Measurements from ENCODE around the gene PRKX. TPM values are rescaled to one million over a fixed set of nuclear protein-coding genes. Genes with fewer than 3 reads are reported as not detected.
"Not testable (repeated sequence)": the region's sequence is repeated elsewhere in the genome, so short reads cannot be mapped to it uniquely, and the experiment has no call there.

The PRKX gene
- total RNA-seq, 1 donor from 2014 or later, result 25.3 TPM

DNA sequence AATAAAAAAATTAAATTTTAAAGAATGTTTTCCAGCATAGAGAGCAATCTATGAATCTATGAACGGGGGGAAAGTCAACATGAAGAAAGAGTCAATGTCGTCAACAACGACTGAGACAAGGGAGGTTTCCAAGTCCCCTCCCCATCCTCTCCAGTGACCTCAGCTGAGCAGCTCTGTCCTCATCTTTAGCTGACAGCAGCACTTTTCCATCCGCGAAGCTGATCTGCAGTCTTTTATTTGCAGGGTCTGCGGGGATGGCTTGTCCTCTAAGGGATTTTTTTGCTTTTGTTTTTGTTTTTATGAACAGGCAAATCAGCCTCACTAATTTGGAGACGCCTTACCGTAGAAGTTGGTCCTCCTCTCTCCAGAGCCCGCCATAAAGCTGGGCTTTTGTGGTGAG, 46.5 kb downstream of the PRKX start:
- H3K27ac Mint-ChIP-seq (ENCODE audit: unreplicated experiment), result no peak overlapping the region
- peaks cover 12% of the 10 kb centered on the region for H3K36me3 Mint-ChIP-seq (ENCODE audit: low read depth, unreplicated experiment)
- no peaks in the 10 kb centered on the region for H3K4me1 Mint-ChIP-seq (ENCODE audit: unreplicated experiment)
- no peak for DNase-seq (ENCODE audit: low spot score)
- H3K9me3 Mint-ChIP-seq (ENCODE audit: unreplicated experiment), result no peaks in the 10 kb centered on the region
- TF ChIP-seq, protein P1, sequence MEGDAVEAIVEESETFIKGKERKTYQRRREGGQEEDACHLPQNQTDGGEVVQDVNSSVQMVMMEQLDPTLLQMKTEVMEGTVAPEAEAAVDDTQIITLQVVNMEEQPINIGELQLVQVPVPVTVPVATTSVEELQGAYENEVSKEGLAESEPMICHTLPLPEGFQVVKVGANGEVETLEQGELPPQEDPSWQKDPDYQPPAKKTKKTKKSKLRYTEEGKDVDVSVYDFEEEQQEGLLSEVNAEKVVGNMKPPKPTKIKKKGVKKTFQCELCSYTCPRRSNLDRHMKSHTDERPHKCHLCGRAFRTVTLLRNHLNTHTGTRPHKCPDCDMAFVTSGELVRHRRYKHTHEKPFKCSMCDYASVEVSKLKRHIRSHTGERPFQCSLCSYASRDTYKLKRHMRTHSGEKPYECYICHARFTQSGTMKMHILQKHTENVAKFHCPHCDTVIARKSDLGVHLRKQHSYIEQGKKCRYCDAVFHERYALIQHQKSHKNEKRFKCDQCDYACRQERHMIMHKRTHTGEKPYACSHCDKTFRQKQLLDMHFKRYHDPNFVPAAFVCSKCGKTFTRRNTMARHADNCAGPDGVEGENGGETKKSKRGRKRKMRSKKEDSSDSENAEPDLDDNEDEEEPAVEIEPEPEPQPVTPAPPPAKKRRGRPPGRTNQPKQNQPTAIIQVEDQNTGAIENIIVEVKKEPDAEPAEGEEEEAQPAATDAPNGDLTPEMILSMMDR (IDR thresholded peaks at IDR 0.05; ENCODE audit: unreplicated experiment), result no peak
- H3K27me3 Mint-ChIP-seq (ENCODE audit: unreplicated experiment), result peaks cover 2% of the 10 kb centered on the region
- no peak overlapping the region for H3K4me3 Mint-ChIP-seq (ENCODE audit: unreplicated experiment)

DNA sequence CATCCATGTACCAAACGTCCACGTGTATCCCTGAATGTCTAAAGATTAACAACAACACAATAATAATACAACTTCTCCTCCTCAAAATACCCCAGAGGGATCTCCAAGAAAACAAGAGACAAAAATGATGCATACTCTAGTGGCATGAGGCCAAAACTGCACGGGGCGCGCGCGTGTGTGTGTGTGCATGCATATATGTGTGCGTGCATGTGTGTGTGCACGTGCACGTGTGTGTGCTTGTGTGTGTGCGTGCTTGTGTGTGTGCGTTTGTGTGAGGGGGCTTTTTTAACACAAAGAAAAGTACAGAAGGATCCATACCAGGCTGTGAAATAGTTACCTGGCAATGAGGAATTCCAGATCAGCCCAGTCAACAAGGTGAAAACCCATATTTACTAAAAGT, 48.5 kb downstream of the PRKX start:
- H3K27ac Mint-ChIP-seq (ENCODE audit: unreplicated experiment), result no peak overlapping the region
- peaks cover 13% of the 10 kb centered on the region for H3K36me3 Mint-ChIP-seq (ENCODE audit: low read depth, unreplicated experiment)
- H3K4me1 Mint-ChIP-seq (ENCODE audit: unreplicated experiment), result no peaks in the 10 kb centered on the region
- no peak overlapping the region for H3K4me3 Mint-ChIP-seq (ENCODE audit: unreplicated experiment)
- no peaks in the 10 kb centered on the region for H3K9me3 Mint-ChIP-seq (ENCODE audit: unreplicated experiment)
- no peak for DNase-seq (ENCODE audit: low spot score)
- TF ChIP-seq, protein P1 (IDR thresholded peaks at IDR 0.05; ENCODE audit: unreplicated experiment), result no peak
- H3K27me3 Mint-ChIP-seq (ENCODE audit: unreplicated experiment), result peaks cover 2% of the 10 kb centered on the region

DNA sequence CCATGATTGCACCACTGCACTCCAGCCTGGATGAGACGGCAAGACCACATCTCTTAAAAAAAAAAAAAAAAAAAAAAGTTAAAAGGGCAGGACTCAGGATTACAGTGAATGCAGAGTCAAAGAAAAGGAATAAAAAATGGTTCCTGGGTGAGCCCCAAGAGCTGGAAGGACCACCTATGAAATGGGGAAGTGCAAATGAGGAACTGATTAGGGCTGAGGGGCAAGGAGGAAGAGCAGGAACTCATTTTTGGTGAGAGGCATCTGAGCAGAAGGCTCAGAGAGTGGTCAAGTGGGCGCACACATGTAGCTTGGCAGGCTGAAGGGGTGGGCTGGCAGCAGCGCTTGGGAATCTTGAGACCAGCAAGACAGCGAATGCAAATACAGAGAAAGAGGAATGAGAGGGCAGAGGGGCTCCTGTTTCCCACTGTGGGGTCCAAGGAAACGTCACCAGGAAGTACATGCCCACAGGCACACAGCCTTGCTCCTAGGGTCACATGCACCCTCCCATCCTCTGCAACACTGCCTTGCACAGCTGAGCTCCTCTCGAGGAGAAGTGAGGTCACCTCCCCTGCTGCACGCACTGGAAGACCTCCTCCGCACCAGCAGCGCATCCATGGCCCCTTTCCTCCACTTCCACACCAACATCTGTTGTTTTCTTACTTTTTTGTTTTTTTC, 49.7 kb downstream of the PRKX start:
- H3K4me3 Mint-ChIP-seq (ENCODE audit: unreplicated experiment); H3K27me3 Mint-ChIP-seq (ENCODE audit: unreplicated experiment); H3K4me1 Mint-ChIP-seq (ENCODE audit: unreplicated experiment); H3K36me3 Mint-ChIP-seq (ENCODE audit: low read depth, unreplicated experiment); H3K9me3 Mint-ChIP-seq (ENCODE audit: unreplicated experiment); H3K27ac Mint-ChIP-seq (ENCODE audit: unreplicated experiment); DNase-seq (ENCODE audit: low spot score): not testable (repeated sequence)

DNA sequence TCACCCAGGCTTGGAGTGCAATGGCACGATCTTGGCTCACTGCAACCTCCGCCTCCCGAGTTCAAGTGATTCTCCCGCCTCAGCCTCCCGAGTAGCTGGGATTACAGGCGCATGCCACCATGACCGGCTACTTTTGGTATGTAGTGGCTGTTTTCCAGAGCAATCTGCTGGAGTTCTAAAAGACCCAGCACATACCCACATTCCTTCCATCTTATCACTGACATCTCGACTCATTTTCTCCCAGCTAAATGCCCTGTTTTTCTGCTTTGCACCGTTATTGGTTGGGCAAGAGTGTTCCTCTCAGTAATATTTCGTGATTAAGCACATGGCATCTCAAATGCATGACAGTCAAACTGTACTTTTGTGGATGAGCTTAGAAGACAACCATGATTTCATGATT, 53.7 kb downstream of the PRKX start:
- no peaks in the 10 kb centered on the region for H3K4me1 Mint-ChIP-seq (ENCODE audit: unreplicated experiment)
- DNase-seq (ENCODE audit: low spot score), result no peak
- peaks cover 4% of the 10 kb centered on the region for H3K36me3 Mint-ChIP-seq (ENCODE audit: low read depth, unreplicated experiment)
- no peak overlapping the region for H3K27ac Mint-ChIP-seq (ENCODE audit: unreplicated experiment)
- TF ChIP-seq, protein P1 (IDR thresholded peaks at IDR 0.05; ENCODE audit: unreplicated experiment), result no peak
- H3K9me3 Mint-ChIP-seq (ENCODE audit: unreplicated experiment), result no peaks in the 10 kb centered on the region
- no peak overlapping the region for H3K4me3 Mint-ChIP-seq (ENCODE audit: unreplicated experiment)
- H3K27me3 Mint-ChIP-seq (ENCODE audit: unreplicated experiment), result no peaks in the 10 kb centered on the region

DNA sequence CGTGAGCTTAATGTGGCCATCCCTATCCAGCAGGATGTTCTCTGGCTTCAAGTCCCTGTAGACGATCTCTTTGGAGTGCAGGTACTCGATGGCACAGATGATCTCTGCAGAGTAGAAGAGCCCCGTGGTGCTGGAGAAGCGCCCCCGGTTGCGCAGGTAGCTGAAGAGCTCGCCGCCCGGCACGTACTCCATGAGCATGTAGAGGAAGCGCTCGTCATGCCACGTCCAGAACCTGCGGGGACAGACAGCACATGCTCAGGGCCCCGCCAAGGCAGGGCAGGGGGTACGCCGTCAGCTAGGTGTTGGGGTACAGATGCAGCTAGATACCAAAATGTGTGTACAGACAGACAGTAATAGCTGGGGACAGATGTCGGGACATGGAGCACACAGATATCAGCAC, 58.3 kb downstream of the PRKX start:
- Mint-ChIP-seq H3K27ac (ENCODE audit: unreplicated experiment) (no peak overlapping the region), H3K9me3 (ENCODE audit: unreplicated experiment) (no peaks in the 10 kb centered on the region)

More for the DNA sequence above, 58.3 kb downstream of the PRKX start:
- no peaks in the 10 kb centered on the region for H3K4me1 Mint-ChIP-seq (ENCODE audit: unreplicated experiment)
- no peak for DNase-seq (ENCODE audit: low spot score)
- peaks cover 4% of the 10 kb centered on the region for H3K36me3 Mint-ChIP-seq (ENCODE audit: low read depth, unreplicated experiment)
- TF ChIP-seq, protein P1 (IDR thresholded peaks at IDR 0.05; ENCODE audit: unreplicated experiment), result no peak
- no peaks in the 10 kb centered on the region for H3K27me3 Mint-ChIP-seq (ENCODE audit: unreplicated experiment)
- no peak overlapping the region for H3K4me3 Mint-ChIP-seq (ENCODE audit: unreplicated experiment)

Data from endothelial cell (in vitro differentiated cells).